ENCODE measurements around the gene KCNMB1. TPM values are rescaled to one million over a fixed set of nuclear protein-coding genes. Genes with fewer than 3 reads are reported as not detected.

KCNMB1 gene
- total RNA-seq, 3 donors from 2014 or later (not counting 1 experiment from before 2014, with no cell fraction given) = 0.23 to 0.48 (median 0.35) TPM

DNA sequence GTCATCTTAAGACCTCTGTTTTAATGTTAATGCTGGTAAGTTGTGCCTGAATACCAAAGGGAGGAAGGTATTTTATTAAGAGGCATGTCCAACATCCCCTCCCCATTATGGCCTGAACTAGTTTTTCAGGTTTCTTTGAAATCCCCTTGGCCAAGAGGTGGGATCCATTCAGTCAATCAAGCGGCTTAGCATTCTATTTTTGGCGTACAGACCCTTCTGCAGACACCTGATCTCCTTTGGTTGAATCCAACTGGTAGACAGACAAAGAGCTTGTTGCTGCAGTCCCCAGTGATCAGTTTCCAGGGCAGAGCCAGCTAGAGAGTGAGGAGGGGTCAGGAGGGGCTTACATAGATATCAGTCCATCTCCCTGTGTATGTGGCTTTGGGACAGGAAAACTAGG, 7.9 kb upstream of the KCNMB1 start:
- Mint-ChIP-seq H3K4me3 (no peak overlapping the region), H3K4me1 (peaks cover 11 to 13% of the 10 kb centered on the region in 2 donors), H3K27ac (no peak overlapping the region), H3K27me3 (ENCODE audit: low read depth in 2 of 2) (peaks cover 0 to 9% of the 10 kb centered on the region in 2 donors), H3K9me3 (no peaks in the 10 kb centered on the region), H3K36me3 (no peaks in the 10 kb centered on the region)
- no peaks in the 10 kb centered on the region for H3K4me1 ChIP-seq (ENCODE audit: control insufficient read depth, insufficient read depth, low read length)
- no peak overlapping the region for H3K4me3 ChIP-seq (ENCODE audit: low read length)
- TF ChIP-seq, protein P1, sequence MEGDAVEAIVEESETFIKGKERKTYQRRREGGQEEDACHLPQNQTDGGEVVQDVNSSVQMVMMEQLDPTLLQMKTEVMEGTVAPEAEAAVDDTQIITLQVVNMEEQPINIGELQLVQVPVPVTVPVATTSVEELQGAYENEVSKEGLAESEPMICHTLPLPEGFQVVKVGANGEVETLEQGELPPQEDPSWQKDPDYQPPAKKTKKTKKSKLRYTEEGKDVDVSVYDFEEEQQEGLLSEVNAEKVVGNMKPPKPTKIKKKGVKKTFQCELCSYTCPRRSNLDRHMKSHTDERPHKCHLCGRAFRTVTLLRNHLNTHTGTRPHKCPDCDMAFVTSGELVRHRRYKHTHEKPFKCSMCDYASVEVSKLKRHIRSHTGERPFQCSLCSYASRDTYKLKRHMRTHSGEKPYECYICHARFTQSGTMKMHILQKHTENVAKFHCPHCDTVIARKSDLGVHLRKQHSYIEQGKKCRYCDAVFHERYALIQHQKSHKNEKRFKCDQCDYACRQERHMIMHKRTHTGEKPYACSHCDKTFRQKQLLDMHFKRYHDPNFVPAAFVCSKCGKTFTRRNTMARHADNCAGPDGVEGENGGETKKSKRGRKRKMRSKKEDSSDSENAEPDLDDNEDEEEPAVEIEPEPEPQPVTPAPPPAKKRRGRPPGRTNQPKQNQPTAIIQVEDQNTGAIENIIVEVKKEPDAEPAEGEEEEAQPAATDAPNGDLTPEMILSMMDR (IDR thresholded peaks at IDR 0.05) = no peak
- intact Hi-C loops (cut with micrococcal nuclease) = no loop called here
- no peaks in the 10 kb centered on the region for H3K27me3 ChIP-seq (ENCODE audit: control insufficient read depth, insufficient read depth, low read length)
- ATAC-seq = no peak
- no peaks in the 10 kb centered on the region for H3K9me3 ChIP-seq (ENCODE audit: control insufficient read depth, insufficient read depth, low read length)
- no peaks in the 10 kb centered on the region for H3K36me3 ChIP-seq (ENCODE audit: control insufficient read depth, insufficient read depth, low read length)
- no peak overlapping the region for H3K27ac ChIP-seq (ENCODE audit: low read length)
- 95% methylated on average over 2 of the region's 2 CpGs for WGBS (ENCODE audit: insufficient coverage)
- no peak for DNase-seq

DNA sequence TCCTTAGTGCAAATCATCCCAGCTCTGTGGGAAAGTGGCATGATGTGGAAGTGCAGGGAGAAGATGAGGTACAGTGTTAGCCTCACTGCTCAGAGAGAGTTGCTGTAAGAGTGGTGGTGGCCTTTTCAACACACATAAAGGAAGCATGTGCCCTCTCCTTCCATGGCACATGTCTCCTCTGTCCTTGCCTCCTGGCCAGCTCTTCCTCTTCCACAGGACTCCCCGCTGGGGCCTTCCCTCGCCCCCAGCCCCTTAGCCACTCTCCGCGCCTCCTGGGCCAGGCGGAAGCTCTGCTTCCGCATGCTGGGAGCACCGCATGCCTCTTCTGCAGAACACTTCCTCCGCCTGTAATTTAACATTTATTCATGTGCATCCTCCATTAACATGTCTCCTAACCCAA, 4.8 kb upstream of the KCNMB1 start:
- H3K4me3 Mint-ChIP-seq = no peak overlapping the region
- H3K27me3 Mint-ChIP-seq (ENCODE audit: low read depth in 2 of 2) = peaks cover 0 to 9% of the 10 kb centered on the region in 2 donors
- Histone ChIP-seq H3K36me3 (ENCODE audit: control insufficient read depth, insufficient read depth, low read length) (no peaks in the 10 kb centered on the region), H3K4me3 (ENCODE audit: low read length) (no peak overlapping the region), H3K27ac (ENCODE audit: low read length) (peak overlapping the region; percentile 26), H3K27me3 (ENCODE audit: control insufficient read depth, insufficient read depth, low read length) (no peaks in the 10 kb centered on the region), H3K9me3 (ENCODE audit: control insufficient read depth, insufficient read depth, low read length) (no peaks in the 10 kb centered on the region), H3K4me1 (ENCODE audit: control insufficient read depth, insufficient read depth, low read length) (no peaks in the 10 kb centered on the region)
- H3K4me1 Mint-ChIP-seq = peaks cover 11 to 13% of the 10 kb centered on the region in 2 donors
- peak in 1 of 3 donors; percentile 24 for ATAC-seq
- H3K9me3 Mint-ChIP-seq = no peaks in the 10 kb centered on the region
- 54% methylated on average over 8 of the region's 8 CpGs for WGBS (ENCODE audit: insufficient coverage)
- DNase-seq = peak in 1 of 2 donors; percentile 16
- intact Hi-C loops (cut with micrococcal nuclease) = no loop called here
- H3K27ac Mint-ChIP-seq = peak overlapping the region; percentile 15 to 62
- TF ChIP-seq, protein P1 (IDR thresholded peaks at IDR 0.05) = no peak
- H3K36me3 Mint-ChIP-seq = no peaks in the 10 kb centered on the region

DNA sequence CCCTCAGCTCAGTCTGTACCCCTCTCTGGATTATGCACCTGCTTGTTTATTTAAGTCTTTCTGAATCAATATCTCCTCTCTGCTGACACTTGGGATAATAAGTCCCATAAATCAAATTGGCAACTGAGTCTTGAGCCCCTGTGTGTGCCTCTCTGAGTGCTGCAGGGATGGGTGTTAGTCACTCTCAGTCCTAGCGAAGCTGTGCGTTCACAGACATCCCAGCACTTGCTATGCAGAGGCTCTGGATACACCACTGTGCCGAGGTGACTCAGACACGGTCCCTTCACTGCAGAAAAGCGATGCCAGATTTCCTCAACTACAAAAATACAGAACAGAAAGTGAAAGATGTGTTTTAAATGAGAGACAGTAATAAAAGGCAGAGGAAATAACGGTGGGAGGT, 4.1 kb upstream of the KCNMB1 start:
- H3K4me3 ChIP-seq (ENCODE audit: low read length) = no peak overlapping the region
- no peaks in the 10 kb centered on the region for H3K27me3 ChIP-seq (ENCODE audit: control insufficient read depth, insufficient read depth, low read length)
- TF ChIP-seq, protein P1 (IDR thresholded peaks at IDR 0.05) = no peak
- no peak overlapping the region for H3K27ac ChIP-seq (ENCODE audit: low read length)
- intact Hi-C loops (cut with micrococcal nuclease) = no loop called here
- no peaks in the 10 kb centered on the region for H3K36me3 Mint-ChIP-seq
- peaks cover 11 to 13% of the 10 kb centered on the region in 2 donors for H3K4me1 Mint-ChIP-seq
- peak in 1 of 2 donors; percentile 41 for DNase-seq
- no peaks in the 10 kb centered on the region for H3K4me1 ChIP-seq (ENCODE audit: control insufficient read depth, insufficient read depth, low read length)
- no peaks in the 10 kb centered on the region for H3K9me3 ChIP-seq (ENCODE audit: control insufficient read depth, insufficient read depth, low read length)
- no peak overlapping the region for H3K4me3 Mint-ChIP-seq
- ATAC-seq = peak; percentile 30 to 45 (median 36)
- no peaks in the 10 kb centered on the region for H3K36me3 ChIP-seq (ENCODE audit: control insufficient read depth, insufficient read depth, low read length)
- H3K27ac Mint-ChIP-seq = peak overlapping the region in 1 of 2 donors; percentile 62
- H3K9me3 Mint-ChIP-seq = no peaks in the 10 kb centered on the region
- WGBS (ENCODE audit: insufficient coverage) = 39% methylated on average over 4 of the region's 6 CpGs
- peaks cover 6 to 13% of the 10 kb centered on the region in 2 donors for H3K27me3 Mint-ChIP-seq (ENCODE audit: low read depth in 2 of 2)

DNA sequence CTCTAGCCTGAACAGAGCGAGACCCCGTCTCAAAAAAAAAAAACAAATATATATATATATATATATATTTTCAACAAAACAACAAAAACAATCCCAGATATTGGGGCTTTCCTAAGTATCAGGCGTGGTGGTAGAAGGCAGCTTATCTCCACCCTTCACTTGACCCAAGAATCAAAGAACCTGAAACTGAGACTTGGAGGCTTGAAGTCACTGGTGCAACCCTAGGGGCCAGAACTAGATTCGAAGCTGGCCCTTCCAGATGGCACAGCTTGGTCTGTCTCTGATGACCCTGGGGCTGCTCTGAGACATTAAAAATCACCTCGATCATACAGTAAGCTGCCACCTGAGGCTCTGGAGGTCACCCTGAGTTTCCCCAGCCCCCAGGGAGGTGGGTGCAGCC, 1.3 kb upstream of the KCNMB1 start:
- no peak for ATAC-seq
- no peak overlapping the region for H3K27ac ChIP-seq (ENCODE audit: low read length)
- no peak for DNase-seq
- H3K9me3 Mint-ChIP-seq = no peaks in the 10 kb centered on the region
- H3K4me1 Mint-ChIP-seq = peaks cover 11 to 13% of the 10 kb centered on the region in 2 donors
- H3K27me3 Mint-ChIP-seq (ENCODE audit: low read depth in 2 of 2) = peaks cover 11 to 15% of the 10 kb centered on the region in 2 donors
- H3K4me3 ChIP-seq (ENCODE audit: low read length) = no peak overlapping the region
- H3K36me3 Mint-ChIP-seq = no peaks in the 10 kb centered on the region
- 77% methylated on average over 3 of the region's 5 CpGs for WGBS (ENCODE audit: insufficient coverage)
- H3K9me3 ChIP-seq (ENCODE audit: control insufficient read depth, insufficient read depth, low read length) = no peaks in the 10 kb centered on the region
- TF ChIP-seq, protein P1 (IDR thresholded peaks at IDR 0.05) = no peak
- no peaks in the 10 kb centered on the region for H3K4me1 ChIP-seq (ENCODE audit: control insufficient read depth, insufficient read depth, low read length)
- no peak overlapping the region for H3K27ac Mint-ChIP-seq
- no peaks in the 10 kb centered on the region for H3K27me3 ChIP-seq (ENCODE audit: control insufficient read depth, insufficient read depth, low read length)
- no peaks in the 10 kb centered on the region for H3K36me3 ChIP-seq (ENCODE audit: control insufficient read depth, insufficient read depth, low read length)
- no peak overlapping the region for H3K4me3 Mint-ChIP-seq
- intact Hi-C loops (cut with micrococcal nuclease) = no loop called here
